ENCODE results near the gene EEF2K.

DNA sequence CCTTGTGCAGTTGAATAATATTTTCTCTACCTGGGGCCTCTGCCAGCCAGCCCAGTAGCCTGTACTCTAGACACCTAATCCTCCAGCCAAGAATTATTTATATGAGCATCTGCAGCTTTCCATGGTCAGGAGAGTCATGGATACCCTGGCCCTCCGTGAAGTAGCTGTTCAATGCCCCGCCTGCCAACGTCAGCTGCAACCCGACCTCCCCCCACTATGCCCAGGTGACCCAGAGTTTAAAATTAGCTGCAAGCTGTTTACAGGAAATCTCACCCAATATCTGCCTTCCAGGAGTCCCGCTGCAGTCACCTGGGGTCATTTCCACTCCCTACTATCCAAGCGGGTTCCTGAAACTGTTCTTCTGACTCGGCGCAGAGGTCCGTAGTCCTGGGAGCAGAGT, 31.4 kb upstream of the EEF2K start:
- TF ChIP-seq, protein P1, sequence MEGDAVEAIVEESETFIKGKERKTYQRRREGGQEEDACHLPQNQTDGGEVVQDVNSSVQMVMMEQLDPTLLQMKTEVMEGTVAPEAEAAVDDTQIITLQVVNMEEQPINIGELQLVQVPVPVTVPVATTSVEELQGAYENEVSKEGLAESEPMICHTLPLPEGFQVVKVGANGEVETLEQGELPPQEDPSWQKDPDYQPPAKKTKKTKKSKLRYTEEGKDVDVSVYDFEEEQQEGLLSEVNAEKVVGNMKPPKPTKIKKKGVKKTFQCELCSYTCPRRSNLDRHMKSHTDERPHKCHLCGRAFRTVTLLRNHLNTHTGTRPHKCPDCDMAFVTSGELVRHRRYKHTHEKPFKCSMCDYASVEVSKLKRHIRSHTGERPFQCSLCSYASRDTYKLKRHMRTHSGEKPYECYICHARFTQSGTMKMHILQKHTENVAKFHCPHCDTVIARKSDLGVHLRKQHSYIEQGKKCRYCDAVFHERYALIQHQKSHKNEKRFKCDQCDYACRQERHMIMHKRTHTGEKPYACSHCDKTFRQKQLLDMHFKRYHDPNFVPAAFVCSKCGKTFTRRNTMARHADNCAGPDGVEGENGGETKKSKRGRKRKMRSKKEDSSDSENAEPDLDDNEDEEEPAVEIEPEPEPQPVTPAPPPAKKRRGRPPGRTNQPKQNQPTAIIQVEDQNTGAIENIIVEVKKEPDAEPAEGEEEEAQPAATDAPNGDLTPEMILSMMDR (IDR thresholded peaks at IDR 0.05): no peak
- no peak for TF ChIP-seq POLR2A (IDR thresholded peaks at IDR 0.05)

Data from body of pancreas (tissue), 4 donors.